ENCODE data around the gene PRRT4. TPM values are rescaled to one million over a fixed set of nuclear protein-coding genes. Genes with fewer than 3 reads are reported as not detected.

PRRT4 gene
- total and polyA plus RNA-seq, 2 donors: 0.28 to 0.66 TPM

DNA sequence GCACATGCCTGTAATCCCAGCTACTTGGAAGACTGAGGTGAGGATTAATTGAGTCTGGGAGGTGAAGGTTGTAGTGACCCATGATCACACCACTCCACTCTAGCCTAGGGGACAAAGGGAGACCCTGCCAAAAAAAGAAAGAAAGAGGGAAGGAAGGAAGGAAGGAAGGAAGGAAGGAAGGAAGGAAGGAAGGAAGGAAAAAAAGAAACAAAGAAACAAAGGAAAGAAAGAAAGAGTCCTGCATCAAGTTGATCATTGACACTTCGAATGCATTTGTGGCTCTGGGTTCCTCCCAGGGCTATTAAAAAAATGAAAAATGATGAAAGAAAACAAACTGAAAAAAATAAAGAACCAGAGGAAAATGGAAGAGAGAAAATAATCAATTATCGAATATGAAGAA is 3.9 kb upstream of the PRRT4 start:
- DNase-seq (ENCODE audit: low read depth in 6 of 9, low spot score in 9 of 9): no peak
- Histone ChIP-seq H3K27me3 (ENCODE audit: control insufficient read depth in 2 of 2, insufficient read depth in 1 of 2, low read length in 1 of 2) (peaks cover 10 to 62% of the 10 kb centered on the region in 2 donors), H3K9me3 (ENCODE audit: control insufficient read depth in 2 of 2, insufficient read depth in 1 of 2, low read length in 1 of 2) (peaks cover 0 to 4% of the 10 kb centered on the region in 2 donors), H3K4me1 (ENCODE audit: control insufficient read depth in 2 of 2, insufficient read depth in 2 of 2, low read length in 2 of 2) (peaks cover 10 to 18% of the 10 kb centered on the region in 2 donors), H3K36me3 (ENCODE audit: control insufficient read depth in 2 of 2, insufficient read depth in 2 of 2, low read length in 1 of 2) (no peaks in the 10 kb centered on the region), H3K4me3 (ENCODE audit: low read length in 2 of 2) (no peak overlapping the region), H3K27ac (ENCODE audit: low read depth in 1 of 2, low read length in 1 of 2) (no peak overlapping the region)
- 95% methylated on average over 2 of the region's 2 CpGs for WGBS

GRCh38 chr7:128364166-128364870 is 2.8 kb upstream of the PRRT4 start:
- Histone ChIP-seq H3K27me3 (ENCODE audit: control insufficient read depth in 2 of 2, insufficient read depth in 1 of 2, low read length in 1 of 2) (peaks cover 10 to 73% of the 10 kb centered on the region in 2 donors), H3K9me3 (ENCODE audit: control insufficient read depth in 2 of 2, insufficient read depth in 1 of 2, low read length in 1 of 2) (peaks cover 0 to 4% of the 10 kb centered on the region in 2 donors), H3K27ac (ENCODE audit: low read depth in 1 of 2, low read length in 1 of 2) (no peak overlapping the region), H3K36me3 (ENCODE audit: control insufficient read depth in 2 of 2, insufficient read depth in 2 of 2, low read length in 1 of 2) (no peaks in the 10 kb centered on the region), H3K4me1 (ENCODE audit: control insufficient read depth in 2 of 2, insufficient read depth in 2 of 2, low read length in 2 of 2) (peaks cover 11 to 23% of the 10 kb centered on the region in 2 donors), H3K4me3 (ENCODE audit: low read length in 2 of 2) (no peak overlapping the region)
- 89% methylated on average over 4 of the region's 4 CpGs for WGBS
- no peak for DNase-seq (ENCODE audit: low read depth in 6 of 9, low spot score in 9 of 9)

DNA sequence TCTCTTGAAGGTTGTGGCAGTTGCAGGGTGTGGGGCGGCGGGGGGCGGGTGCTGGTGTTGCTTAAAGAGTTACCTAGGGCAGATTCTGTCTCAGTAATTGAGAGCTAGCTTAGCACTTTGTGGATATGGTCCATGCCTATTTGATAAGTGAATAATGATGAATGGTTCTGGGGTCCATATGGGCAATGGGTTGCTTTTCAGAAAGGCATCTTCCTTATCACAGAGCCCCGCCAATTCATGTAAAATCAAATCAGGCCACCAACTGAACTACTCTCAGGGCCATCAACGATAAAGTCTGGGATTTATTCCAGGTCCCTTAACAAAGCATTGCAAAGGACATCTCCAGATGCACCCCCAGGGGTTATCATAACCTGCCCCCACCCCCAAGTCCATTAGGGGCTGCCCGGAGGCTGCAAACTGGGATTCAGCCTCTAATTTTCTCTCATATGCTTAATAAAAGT is 1.8 kb upstream of the PRRT4 start:
- Histone ChIP-seq H3K9me3 (ENCODE audit: control insufficient read depth in 2 of 2, insufficient read depth in 1 of 2, low read length in 1 of 2) (peaks cover 0 to 4% of the 10 kb centered on the region in 2 donors), H3K4me3 (ENCODE audit: low read length in 2 of 2) (no peak overlapping the region), H3K4me1 (ENCODE audit: control insufficient read depth in 2 of 2, insufficient read depth in 2 of 2, low read length in 2 of 2) (peaks cover 11 to 23% of the 10 kb centered on the region in 2 donors), H3K27ac (ENCODE audit: low read depth in 1 of 2, low read length in 1 of 2) (no peak overlapping the region), H3K27me3 (ENCODE audit: control insufficient read depth in 2 of 2, insufficient read depth in 1 of 2, low read length in 1 of 2) (peaks cover 10 to 79% of the 10 kb centered on the region in 2 donors), H3K36me3 (ENCODE audit: control insufficient read depth in 2 of 2, insufficient read depth in 2 of 2, low read length in 1 of 2) (no peaks in the 10 kb centered on the region)
- DNase-seq (ENCODE audit: low read depth in 6 of 9, low spot score in 9 of 9): no peak
- WGBS: 94% methylated on average over 6 of the region's 6 CpGs

- peaks cover 10 to 82% of the 10 kb centered on the region in 2 donors for H3K27me3 ChIP-seq (ENCODE audit: control insufficient read depth in 2 of 2, insufficient read depth in 1 of 2, low read length in 1 of 2)
- no peak overlapping the region for H3K4me3 ChIP-seq (ENCODE audit: low read length in 2 of 2)
- peaks cover 0 to 4% of the 10 kb centered on the region in 2 donors for H3K9me3 ChIP-seq (ENCODE audit: control insufficient read depth in 2 of 2, insufficient read depth in 1 of 2, low read length in 1 of 2)
- WGBS: 80% methylated on average over 4 of the region's 4 CpGs
- H3K36me3 ChIP-seq (ENCODE audit: control insufficient read depth in 2 of 2, insufficient read depth in 2 of 2, low read length in 1 of 2): no peaks in the 10 kb centered on the region
- DNase-seq (ENCODE audit: low read depth in 6 of 9, low spot score in 9 of 9): no peak
- peaks cover 11 to 23% of the 10 kb centered on the region in 2 donors for H3K4me1 ChIP-seq (ENCODE audit: control insufficient read depth in 2 of 2, insufficient read depth in 2 of 2, low read length in 2 of 2)
- no peak overlapping the region for H3K27ac ChIP-seq (ENCODE audit: low read depth in 1 of 2, low read length in 1 of 2)
These were observed 1.2 kb upstream of the PRRT4 start for GRCh38 chr7:128362670-128363069.

DNA sequence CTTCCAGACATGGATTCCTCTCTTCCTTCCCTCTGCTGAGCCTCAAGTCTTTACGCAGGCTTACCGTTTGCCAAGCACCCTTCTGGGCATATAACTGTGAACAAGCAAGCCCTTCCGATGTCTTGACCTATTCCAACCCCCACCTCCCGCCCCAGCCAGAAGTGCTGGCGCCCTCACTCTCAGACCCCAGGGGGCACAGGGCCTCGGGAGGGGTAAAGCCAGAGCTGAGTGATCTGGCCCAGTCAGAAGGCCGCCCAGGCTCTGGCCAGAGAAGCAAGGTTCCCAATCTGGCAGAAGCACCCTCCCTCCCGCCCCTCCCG is 1.2 kb downstream of the PRRT4 start:
- H3K27ac ChIP-seq (ENCODE audit: low read depth in 1 of 2, low read length in 1 of 2): no peak overlapping the region
- WGBS: 60% methylated on average over 9 of the region's 9 CpGs
- no peak overlapping the region for H3K4me3 ChIP-seq (ENCODE audit: low read length in 2 of 2)
- no peak for DNase-seq (ENCODE audit: low read depth in 6 of 9, low spot score in 9 of 9)
- H3K9me3 ChIP-seq (ENCODE audit: control insufficient read depth in 2 of 2, insufficient read depth in 1 of 2, low read length in 1 of 2): peaks cover 0 to 4% of the 10 kb centered on the region in 2 donors
- peaks cover 11 to 23% of the 10 kb centered on the region in 2 donors for H3K4me1 ChIP-seq (ENCODE audit: control insufficient read depth in 2 of 2, insufficient read depth in 2 of 2, low read length in 2 of 2)
- no peaks in the 10 kb centered on the region for H3K36me3 ChIP-seq (ENCODE audit: control insufficient read depth in 2 of 2, insufficient read depth in 2 of 2, low read length in 1 of 2)
- H3K27me3 ChIP-seq (ENCODE audit: control insufficient read depth in 2 of 2, insufficient read depth in 1 of 2, low read length in 1 of 2): peaks cover 8 to 80% of the 10 kb centered on the region in 2 donors

- DNase-seq (ENCODE audit: low read depth in 6 of 9, low spot score in 9 of 9): no peak
- peaks cover 0 to 4% of the 10 kb centered on the region in 2 donors for H3K9me3 ChIP-seq (ENCODE audit: control insufficient read depth in 2 of 2, insufficient read depth in 1 of 2, low read length in 1 of 2)
- H3K4me3 ChIP-seq (ENCODE audit: low read length in 2 of 2): no peak overlapping the region
- H3K36me3 ChIP-seq (ENCODE audit: control insufficient read depth in 2 of 2, insufficient read depth in 2 of 2, low read length in 1 of 2): no peaks in the 10 kb centered on the region
- peaks cover 11 to 23% of the 10 kb centered on the region in 2 donors for H3K4me1 ChIP-seq (ENCODE audit: control insufficient read depth in 2 of 2, insufficient read depth in 2 of 2, low read length in 2 of 2)
- WGBS: 95% methylated on average over 4 of the region's 4 CpGs
- H3K27ac ChIP-seq (ENCODE audit: low read depth in 1 of 2, low read length in 1 of 2): no peak overlapping the region
- peaks cover 8 to 76% of the 10 kb centered on the region in 2 donors for H3K27me3 ChIP-seq (ENCODE audit: control insufficient read depth in 2 of 2, insufficient read depth in 1 of 2, low read length in 1 of 2)
These were observed 1.6 kb downstream of the PRRT4 start for GRCh38 chr7:128359939-128360338.

DNA sequence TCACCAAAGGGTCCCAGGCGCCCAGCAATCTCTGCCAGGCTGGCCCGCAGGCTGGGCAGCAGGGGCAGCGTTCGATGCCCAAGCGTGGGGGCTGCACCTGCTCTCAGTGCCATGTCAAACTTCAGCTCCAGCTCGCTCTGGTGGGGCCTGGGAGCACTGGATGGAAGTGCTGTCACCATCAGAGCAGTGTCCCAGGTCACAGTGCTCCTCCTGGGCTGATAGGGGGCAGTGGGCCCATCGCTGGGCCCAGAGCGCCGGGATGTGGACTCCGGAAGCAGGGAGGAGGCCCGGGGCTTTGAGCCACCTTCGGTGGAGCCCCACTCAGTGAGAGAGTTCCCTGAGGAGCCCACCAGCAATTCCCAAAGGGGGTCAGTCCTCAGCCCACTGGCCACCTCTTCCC is 2.2 kb downstream of the PRRT4 start:
- WGBS: 97% methylated on average over 12 of the region's 12 CpGs
- Histone ChIP-seq H3K27me3 (ENCODE audit: control insufficient read depth in 2 of 2, insufficient read depth in 1 of 2, low read length in 1 of 2) (peaks cover 7 to 75% of the 10 kb centered on the region in 2 donors), H3K36me3 (ENCODE audit: control insufficient read depth in 2 of 2, insufficient read depth in 2 of 2, low read length in 1 of 2) (no peaks in the 10 kb centered on the region), H3K4me1 (ENCODE audit: control insufficient read depth in 2 of 2, insufficient read depth in 2 of 2, low read length in 2 of 2) (peaks cover 11 to 23% of the 10 kb centered on the region in 2 donors), H3K4me3 (ENCODE audit: low read length in 2 of 2) (no peak overlapping the region), H3K27ac (ENCODE audit: low read depth in 1 of 2, low read length in 1 of 2) (no peak overlapping the region), H3K9me3 (ENCODE audit: control insufficient read depth in 2 of 2, insufficient read depth in 1 of 2, low read length in 1 of 2) (peaks cover 0 to 4% of the 10 kb centered on the region in 2 donors)
- DNase-seq (ENCODE audit: low read depth in 6 of 9, low spot score in 9 of 9): no peak

GRCh38 chr7:128358233-128358632 is 3.3 kb downstream of the PRRT4 start:
- Histone ChIP-seq H3K9me3 (ENCODE audit: control insufficient read depth in 2 of 2, insufficient read depth in 1 of 2, low read length in 1 of 2) (peaks cover 0 to 4% of the 10 kb centered on the region in 2 donors), H3K4me1 (ENCODE audit: control insufficient read depth in 2 of 2, insufficient read depth in 2 of 2, low read length in 2 of 2) (peaks cover 11 to 23% of the 10 kb centered on the region in 2 donors), H3K27me3 (ENCODE audit: control insufficient read depth in 2 of 2, insufficient read depth in 1 of 2, low read length in 1 of 2) (peaks cover 2 to 75% of the 10 kb centered on the region in 2 donors), H3K27ac (ENCODE audit: low read depth in 1 of 2, low read length in 1 of 2) (no peak overlapping the region), H3K36me3 (ENCODE audit: control insufficient read depth in 2 of 2, insufficient read depth in 2 of 2, low read length in 1 of 2) (no peaks in the 10 kb centered on the region), H3K4me3 (ENCODE audit: low read length in 2 of 2) (no peak overlapping the region)
- DNase-seq (ENCODE audit: low read depth in 6 of 9, low spot score in 9 of 9): no peak
- WGBS: 96% methylated on average over 1 of the region's 1 CpG

DNA sequence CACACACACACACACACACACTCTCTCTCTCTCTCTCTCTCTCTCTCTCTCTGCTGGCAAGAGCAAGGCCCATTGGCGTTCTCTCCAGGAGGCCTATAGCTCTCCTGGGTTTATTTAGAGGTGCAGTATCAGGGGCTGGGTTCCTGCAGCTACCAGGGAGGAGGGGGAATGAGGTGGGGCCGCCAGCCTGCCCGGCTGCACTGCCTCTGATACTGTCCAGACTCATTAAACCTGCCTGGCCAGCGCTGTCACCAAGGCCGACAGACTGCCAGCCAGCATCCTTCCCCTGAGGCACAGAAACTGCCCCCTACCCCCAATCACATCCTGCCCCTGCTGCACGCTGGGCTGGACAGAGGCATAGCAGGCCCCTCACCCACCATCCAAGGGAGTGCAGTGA is 4.3 kb downstream of the PRRT4 start:
- 89% methylated on average over 6 of the region's 6 CpGs for WGBS
- Histone ChIP-seq H3K9me3 (ENCODE audit: control insufficient read depth in 2 of 2, insufficient read depth in 1 of 2, low read length in 1 of 2) (peaks cover under 1 to 2% of the 10 kb centered on the region in 2 donors), H3K4me3 (ENCODE audit: low read length in 2 of 2) (no peak overlapping the region), H3K27me3 (ENCODE audit: control insufficient read depth in 2 of 2, insufficient read depth in 1 of 2, low read length in 1 of 2) (peaks cover 7 to 75% of the 10 kb centered on the region in 2 donors), H3K4me1 (ENCODE audit: control insufficient read depth in 2 of 2, insufficient read depth in 2 of 2, low read length in 2 of 2) (peaks cover 10 to 18% of the 10 kb centered on the region in 2 donors), H3K27ac (ENCODE audit: low read depth in 1 of 2, low read length in 1 of 2) (no peak overlapping the region), H3K36me3 (ENCODE audit: control insufficient read depth in 2 of 2, insufficient read depth in 2 of 2, low read length in 1 of 2) (no peaks in the 10 kb centered on the region)
- DNase-seq (ENCODE audit: low read depth in 6 of 9, low spot score in 9 of 9): no peak

Measured in thymus (tissue), 11 donors.